Breast epithelium (tissue), 4 donors: ENCODE data around the gene CHIC1. TPM values are rescaled to one million over a fixed set of nuclear protein-coding genes. Genes with fewer than 3 reads are reported as not detected.
"Not testable (repeated sequence)": the region's sequence is repeated elsewhere in the genome, so short reads cannot be mapped to it uniquely, and the experiment has no call there.

ENCODE experiments used
- DNase-seq, 2 donors: peaks; one replicate each; pipeline ENCODE4 v3.0.0-alpha.2; 2019; ENCODE audit warnings: low spot score in 2 of 2
- H3K27ac ChIP-seq, 2 donors: fragments of 200-600 bp; sonication (generic) in 1 of 2; one replicate each; pipeline ENCODE4 v1.5.1; 2016 to 2019; ENCODE audit warnings: mild to moderate bottlenecking in 1 of 2
- H3K27me3 ChIP-seq, 2 donors: fragments of 200-600 bp; sonication (generic) in 1 of 2; one replicate each; pipeline versions ENCODE4 v1.5.1 to v1.6.0; 2017 to 2019; ENCODE audit warnings: control low read depth in 1 of 2, mild to moderate bottlenecking in 1 of 2
- H3K36me3 ChIP-seq: fragments of 200-600 bp; one replicate; pipeline ENCODE4 v1.5.1; 2019
- H3K4me1 ChIP-seq, 2 donors: fragments of 200-600 bp; sonication (generic); one replicate each; pipeline ENCODE4 v1.5.1; 2016 to 2019; ENCODE audit warnings: control low read depth in 1 of 2
- H3K4me3 ChIP-seq, 3 donors: fragments of 200-600 bp; sonication (generic); 1 replicate in 2 of 3; 2 replicates in 1 of 3; pipeline ENCODE4 v1.5.1; 2016 to 2019; ENCODE audit warnings: mild to moderate bottlenecking in 3 of 3, moderate library complexity in 2 of 3
- H3K9me3 ChIP-seq, 2 donors: fragments of 200-600 bp; sonication (generic) in 1 of 2; one replicate each; pipeline ENCODE4 v1.5.1; 2016 to 2019; ENCODE audit warnings: control low read depth in 1 of 2
- POLR2A ChIP-seq: fragments of 450-650 bp; IDR thresholded peaks from one replicate; pipeline ENCODE4 v1.6.1; 2016; ENCODE audit warnings: antibody characterized with exemption, mild to moderate bottlenecking, moderate library complexity
- POLR2AphosphoS5 ChIP-seq, 3 donors: sonication (generic); formaldehyde crosslinking; IDR thresholded peaks; one replicate each; pipeline ENCODE4 v1.6.1; 2017; ENCODE audit warnings: antibody characterized with exemption in 3 of 3
- intact Hi-C: fragments of 100-400 bp; cut with DNase I; formaldehyde crosslinking; loops from one replicate; pipeline ENCODE4 v1.15.1; 2023; ENCODE audit warnings: low total_unique reads
- total RNA-seq, 3 donors: library from RNA; depleted of rRNA; stranded (reverse); fragments of >200 nt; gene quantifications; one replicate each; pipeline ENCODE4 v1.1.0, GENCODE V29; 2016
- TF ChIP-seq, protein P1 (sequence below), 3 donors: fragments of 450-650 bp; IDR thresholded peaks; one replicate each; pipeline ENCODE4 v1.5.1; 2016 to 2017; ENCODE audit warnings: antibody characterized with exemption in 3 of 3, mild to moderate bottlenecking in 3 of 3, moderate library complexity in 3 of 3

The CHIC1 gene
- total RNA-seq, 3 donors from 2014 or later: 6.1 to 14.9 (median 10.8) TPM

GRCh38 chrX:73561801-73562200, 1.2 kb upstream of the CHIC1 start:
- H3K27me3 ChIP-seq: peaks cover 0 to 13% of the 10 kb centered on the region in 2 donors
- H3K36me3 ChIP-seq: no peaks in the 10 kb centered on the region
- no peaks in the 10 kb centered on the region for H3K4me1 ChIP-seq
- no peak overlapping the region for H3K27ac ChIP-seq
- H3K4me3 ChIP-seq: no peak overlapping the region
- no peaks in the 10 kb centered on the region for H3K9me3 ChIP-seq
- TF ChIP-seq POLR2A: no peak
- TF ChIP-seq, protein P1, sequence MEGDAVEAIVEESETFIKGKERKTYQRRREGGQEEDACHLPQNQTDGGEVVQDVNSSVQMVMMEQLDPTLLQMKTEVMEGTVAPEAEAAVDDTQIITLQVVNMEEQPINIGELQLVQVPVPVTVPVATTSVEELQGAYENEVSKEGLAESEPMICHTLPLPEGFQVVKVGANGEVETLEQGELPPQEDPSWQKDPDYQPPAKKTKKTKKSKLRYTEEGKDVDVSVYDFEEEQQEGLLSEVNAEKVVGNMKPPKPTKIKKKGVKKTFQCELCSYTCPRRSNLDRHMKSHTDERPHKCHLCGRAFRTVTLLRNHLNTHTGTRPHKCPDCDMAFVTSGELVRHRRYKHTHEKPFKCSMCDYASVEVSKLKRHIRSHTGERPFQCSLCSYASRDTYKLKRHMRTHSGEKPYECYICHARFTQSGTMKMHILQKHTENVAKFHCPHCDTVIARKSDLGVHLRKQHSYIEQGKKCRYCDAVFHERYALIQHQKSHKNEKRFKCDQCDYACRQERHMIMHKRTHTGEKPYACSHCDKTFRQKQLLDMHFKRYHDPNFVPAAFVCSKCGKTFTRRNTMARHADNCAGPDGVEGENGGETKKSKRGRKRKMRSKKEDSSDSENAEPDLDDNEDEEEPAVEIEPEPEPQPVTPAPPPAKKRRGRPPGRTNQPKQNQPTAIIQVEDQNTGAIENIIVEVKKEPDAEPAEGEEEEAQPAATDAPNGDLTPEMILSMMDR (IDR thresholded peaks at IDR 0.05): no peak
- TF ChIP-seq POLR2AphosphoS5 (IDR thresholded peaks at IDR 0.05): no peak
- no peak for DNase-seq
- intact Hi-C loops: no loop called here

GRCh38 chrX:73562458-73562857, 539 bp upstream of the CHIC1 start:
- no peak for DNase-seq
- Histone ChIP-seq H3K36me3 (no peaks in the 10 kb centered on the region), H3K4me1 (no peaks in the 10 kb centered on the region), H3K27ac (peak overlapping the region; percentile 65 to 84), H3K4me3 (peak overlapping the region; percentile 56 to 66 (median 62)), H3K9me3 (no peaks in the 10 kb centered on the region), H3K27me3 (peaks cover 0 to 13% of the 10 kb centered on the region in 2 donors)
- TF ChIP-seq POLR2A: no peak
- no peak for TF ChIP-seq POLR2AphosphoS5 (IDR thresholded peaks at IDR 0.05)
- TF ChIP-seq, protein P1 (IDR thresholded peaks at IDR 0.05): no peak
- intact Hi-C loops: no loop called here

GRCh38 chrX:73563738-73564068, 706 bp downstream of the CHIC1 start:
- Histone ChIP-seq H3K27me3 (peaks cover 0 to 13% of the 10 kb centered on the region in 2 donors), H3K4me1 (no peaks in the 10 kb centered on the region), H3K4me3 (peak overlapping the region; percentile 56 to 66 (median 62)), H3K27ac (peak overlapping the region; percentile 65 to 84), H3K36me3 (no peaks in the 10 kb centered on the region), H3K9me3 (no peaks in the 10 kb centered on the region)
- no peak for DNase-seq
- TF ChIP-seq, protein P1 (IDR thresholded peaks at IDR 0.05): no peak
- TF ChIP-seq POLR2AphosphoS5 (IDR thresholded peaks at IDR 0.05): no peak
- no peak for TF ChIP-seq POLR2A
- intact Hi-C loops: no loop called here

DNA sequence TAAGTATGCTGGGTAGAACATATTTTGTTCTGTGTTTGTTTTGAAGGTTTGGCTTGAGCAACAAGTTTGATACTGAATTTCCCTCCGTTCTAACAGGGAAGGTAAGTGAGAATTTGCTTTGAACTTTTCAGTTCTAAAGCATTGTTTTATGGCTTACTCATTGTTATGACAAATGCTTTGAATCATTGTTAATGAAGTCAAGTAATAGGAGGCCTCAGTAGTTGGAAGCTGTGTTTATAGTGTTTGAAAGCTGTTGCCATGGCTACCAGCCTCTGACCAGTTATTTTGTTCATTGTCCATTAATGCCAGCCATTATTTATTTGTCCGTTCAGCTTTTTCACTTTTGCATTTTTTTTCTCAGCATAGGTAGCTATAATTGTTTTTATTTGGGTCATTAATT, 14.4 kb downstream of the CHIC1 start:
- Histone ChIP-seq H3K4me3 (no peak overlapping the region), H3K27me3 (no peaks in the 10 kb centered on the region), H3K9me3 (peaks cover 0 to 18% of the 10 kb centered on the region in 2 donors), H3K4me1 (no peaks in the 10 kb centered on the region), H3K36me3 (no peaks in the 10 kb centered on the region), H3K27ac (no peak overlapping the region)
- TF ChIP-seq, protein P1 (IDR thresholded peaks at IDR 0.05): no peak
- TF ChIP-seq POLR2AphosphoS5 (IDR thresholded peaks at IDR 0.05): no peak
- DNase-seq: no peak
- intact Hi-C loops: no loop called here

DNA sequence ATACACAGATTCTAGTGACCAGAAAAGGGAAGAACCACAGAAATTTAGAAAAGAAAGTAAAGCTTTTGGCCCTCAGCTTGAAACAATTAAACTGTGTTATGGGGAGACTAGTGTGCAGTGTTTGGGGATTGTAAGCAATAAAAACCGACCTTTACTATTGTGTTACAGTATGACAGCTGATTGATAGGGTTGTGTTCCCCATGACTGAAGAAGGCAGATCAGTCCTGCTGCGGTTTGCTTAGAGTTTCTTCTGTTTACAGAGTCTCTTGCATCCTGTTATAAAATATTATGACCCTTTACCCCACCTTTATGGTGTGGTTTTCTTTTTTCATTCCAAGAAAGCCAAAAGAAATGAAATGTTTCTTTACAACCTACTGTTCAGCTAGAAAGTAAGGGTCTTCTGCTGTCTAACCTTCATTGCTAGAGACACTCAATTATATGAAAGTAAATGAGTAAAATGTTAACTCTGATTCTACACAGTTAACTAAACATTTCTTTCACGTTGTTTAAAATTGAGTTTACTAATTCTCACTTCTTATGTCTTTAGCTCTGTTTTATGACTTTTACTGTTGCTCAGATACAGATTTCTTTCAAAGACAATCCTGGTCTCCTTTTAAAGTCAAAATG, 18.1 kb downstream of the CHIC1 start:
- no peaks in the 10 kb centered on the region for H3K9me3 ChIP-seq
- no peaks in the 10 kb centered on the region for H3K4me1 ChIP-seq
- intact Hi-C loops: no loop called here
- no peak overlapping the region for H3K27ac ChIP-seq
- no peak for DNase-seq
- TF ChIP-seq, protein P1 (IDR thresholded peaks at IDR 0.05): no peak
- no peak for TF ChIP-seq POLR2A
- TF ChIP-seq POLR2AphosphoS5 (IDR thresholded peaks at IDR 0.05): no peak
- peaks cover 0 to 6% of the 10 kb centered on the region in 2 donors for H3K27me3 ChIP-seq
- H3K36me3 ChIP-seq: no peaks in the 10 kb centered on the region
- H3K4me3 ChIP-seq: no peak overlapping the region

DNA sequence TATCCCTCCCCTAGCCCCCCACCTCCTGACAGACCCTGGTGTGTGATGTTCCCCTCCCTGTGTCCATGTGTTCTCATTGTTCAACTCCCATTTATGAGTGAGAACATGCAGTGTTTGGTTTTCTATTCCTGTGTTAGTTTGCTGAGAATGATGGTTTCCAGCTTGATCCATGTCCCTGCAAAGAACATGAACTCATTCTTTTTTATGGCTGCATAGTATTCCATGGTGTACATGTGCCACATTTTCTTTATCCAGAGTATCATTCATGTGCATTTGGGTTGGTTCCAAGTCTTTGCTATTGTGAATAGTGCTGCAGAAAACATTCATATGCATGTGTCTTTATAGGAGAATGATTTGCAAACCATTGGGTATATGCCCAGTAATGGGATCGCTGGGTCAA, 34.8 kb downstream of the CHIC1 start:
- DNase-seq, H3K27ac ChIP-seq, H3K27me3 ChIP-seq, H3K36me3 ChIP-seq, intact Hi-C loops, H3K9me3 ChIP-seq, H3K4me1 ChIP-seq, H3K4me3 ChIP-seq: not testable (repeated sequence)
